HG03457 (cell line): Measurements from ENCODE around the gene EIF4E2.
A peak's percentile ranks its signal among the peaks of the same experiment; 100 is the strongest.

ENCODE experiments used
- ATAC-seq: cut with Tn5 transposase; IDR thresholded peaks from one replicate; pipeline ENCODE4 v1.9.1; 2021; ENCODE audit warnings: moderate number of reproducible peaks; ENCODE audit not compliant: unreplicated experiment

Gene EIF4E2

DNA sequence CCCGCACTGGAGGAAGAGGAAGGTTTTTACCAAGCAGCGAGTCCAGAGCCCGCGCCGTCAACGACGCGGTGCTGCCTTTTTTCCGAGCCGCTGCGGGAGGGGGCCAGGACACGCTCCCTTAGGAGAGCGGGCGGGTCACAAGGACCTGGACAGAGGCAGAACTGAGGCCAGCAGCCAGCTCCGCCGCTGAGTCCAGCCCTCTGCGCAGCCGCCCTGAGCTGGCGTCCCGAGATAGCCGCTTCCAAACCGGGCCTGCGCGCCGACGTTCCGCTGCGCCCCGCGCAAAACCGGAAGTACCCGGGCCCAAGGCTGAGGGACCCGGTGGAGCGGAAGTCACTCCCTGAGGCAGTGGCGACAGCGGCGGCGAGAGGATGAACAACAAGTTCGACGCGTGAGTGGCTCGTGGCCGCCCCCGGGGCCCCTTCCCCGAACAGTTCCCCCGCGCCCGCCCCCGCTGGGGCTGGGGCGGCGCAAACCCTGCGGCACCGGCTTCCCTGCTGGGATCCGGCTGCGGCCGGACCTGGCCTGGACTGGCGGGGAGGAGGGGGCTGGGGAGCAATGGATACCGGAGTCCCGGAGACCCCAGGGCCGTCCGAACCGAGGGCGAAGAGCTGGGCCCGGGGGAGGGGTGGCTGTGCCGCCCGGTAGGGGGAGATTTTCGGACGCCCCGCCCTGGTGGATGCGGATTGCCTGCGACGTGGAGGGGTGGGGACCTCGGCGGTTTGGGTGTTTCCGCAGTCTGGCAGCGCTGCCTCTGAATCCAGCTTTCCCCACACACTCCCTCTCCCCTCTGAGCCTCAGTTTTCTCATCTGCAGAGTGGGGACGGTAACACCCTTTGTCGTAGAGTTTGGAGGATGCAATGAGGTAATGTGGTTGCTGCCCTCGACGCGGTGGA lies at the start of gene EIF4E2, which contains the start of gene TIGD1:
Gene EIF4E2 (plus strand): TSS at position 336 of the 896 bp plus-strand sequence. CDS start 36 bp downstream, at position 372.
Gene TIGD1 (minus strand): TSS at position 204 of the 896 bp plus-strand sequence. CDS start 675 bp downstream, outside the sequence.
- peak; percentile 75 for ATAC-seq

DNA sequence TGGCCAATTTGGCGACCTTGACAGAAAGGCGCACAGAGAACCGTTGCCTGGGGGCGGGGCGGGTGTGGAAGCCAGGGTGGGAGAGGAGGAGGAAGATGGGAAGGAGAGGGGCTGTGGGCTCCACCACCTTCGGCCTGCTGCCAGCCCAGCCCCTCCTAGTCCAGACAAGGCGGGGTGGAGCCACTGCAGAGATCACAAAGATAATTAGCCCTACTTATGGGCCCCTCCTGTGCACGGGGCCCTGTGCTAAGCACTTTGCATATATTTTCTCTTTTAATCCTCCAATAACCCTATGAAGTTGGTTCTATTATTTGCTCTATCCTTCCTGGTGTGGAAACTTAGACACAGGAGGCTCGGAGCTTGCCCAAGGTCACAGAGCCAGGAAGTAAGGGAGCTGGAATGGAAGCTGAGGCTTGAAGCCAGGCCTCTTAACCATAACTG lies 49.1 kb upstream of the EIF4E2 start:
- ATAC-seq, result no peak

DNA sequence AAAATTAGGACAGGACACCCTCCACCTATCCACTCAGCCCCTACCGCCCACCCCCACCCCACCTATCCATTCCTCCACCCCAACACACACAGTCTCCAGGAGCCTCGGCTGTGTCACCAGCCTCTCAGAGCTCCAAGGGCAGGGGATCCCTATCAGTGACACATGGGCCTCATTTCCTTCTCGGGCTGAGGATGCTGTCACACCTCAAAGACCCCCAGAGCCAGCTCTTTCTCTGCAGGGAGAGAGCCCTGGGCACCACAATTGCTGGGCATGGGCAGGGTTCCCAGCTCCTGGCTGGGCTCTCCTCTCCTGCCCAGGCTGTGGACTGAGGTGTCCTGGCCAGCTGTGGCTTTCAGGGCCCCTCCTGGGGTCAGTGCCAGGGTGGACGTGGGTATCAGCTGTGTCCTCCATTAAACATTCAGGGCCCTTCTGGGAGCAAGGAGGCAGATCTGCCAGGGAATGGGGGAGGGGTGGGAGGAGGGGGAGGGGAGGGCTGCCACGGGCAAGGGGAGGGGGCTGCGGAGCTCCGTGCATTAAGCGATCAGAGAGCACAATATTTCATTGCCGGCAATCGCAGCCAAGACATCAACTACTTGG lies 48.6 kb upstream of the EIF4E2 start:
- no peak for ATAC-seq

DNA sequence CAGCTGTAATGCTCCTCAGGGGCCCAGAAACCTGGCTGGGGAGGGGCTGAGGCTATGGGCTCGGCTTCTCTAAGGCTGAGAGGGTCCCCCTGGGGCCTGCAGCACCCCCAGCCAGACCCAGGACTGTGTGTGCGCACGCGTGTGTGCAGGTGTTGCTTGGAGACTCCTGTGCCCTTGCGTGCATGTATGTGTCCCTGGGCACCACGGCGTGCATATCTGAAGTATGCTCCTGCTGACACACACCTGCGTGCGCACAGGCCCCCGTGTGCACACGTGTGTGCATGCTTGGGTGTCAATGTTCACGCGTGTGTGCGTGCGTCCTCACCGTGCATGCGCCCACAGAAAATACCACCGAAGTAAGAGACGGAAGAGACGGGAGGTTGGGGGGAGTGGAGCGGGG lies 48.0 kb upstream of the EIF4E2 start:
- no peak for ATAC-seq

GRCh38 chr2:232502911-232503808 lies 47.3 kb upstream of the EIF4E2 start:
- no peak for ATAC-seq

- no peak for ATAC-seq
These were observed 46.6 kb upstream of the EIF4E2 start for GRCh38 chr2:232503809-232504323.

DNA sequence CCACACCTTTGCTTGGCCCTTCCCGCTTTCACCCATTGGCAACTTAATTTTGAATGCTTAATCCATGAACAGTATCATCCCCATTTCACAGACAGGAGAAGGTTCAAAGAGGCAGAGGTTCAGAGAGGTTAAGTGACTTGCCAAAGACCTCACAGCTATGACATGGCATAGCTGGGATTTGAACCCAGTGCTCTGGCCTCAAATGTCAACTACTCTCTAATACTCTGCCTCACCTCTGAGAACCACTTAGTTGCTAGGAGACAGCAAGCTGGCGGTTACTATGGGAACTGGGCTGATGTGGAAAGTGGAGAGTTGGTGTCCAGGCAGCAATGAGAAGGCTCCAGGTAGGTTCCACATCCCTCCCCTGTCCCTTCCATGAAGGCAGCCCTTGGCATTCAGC lies 46.1 kb upstream of the EIF4E2 start:
- no peak for ATAC-seq

DNA sequence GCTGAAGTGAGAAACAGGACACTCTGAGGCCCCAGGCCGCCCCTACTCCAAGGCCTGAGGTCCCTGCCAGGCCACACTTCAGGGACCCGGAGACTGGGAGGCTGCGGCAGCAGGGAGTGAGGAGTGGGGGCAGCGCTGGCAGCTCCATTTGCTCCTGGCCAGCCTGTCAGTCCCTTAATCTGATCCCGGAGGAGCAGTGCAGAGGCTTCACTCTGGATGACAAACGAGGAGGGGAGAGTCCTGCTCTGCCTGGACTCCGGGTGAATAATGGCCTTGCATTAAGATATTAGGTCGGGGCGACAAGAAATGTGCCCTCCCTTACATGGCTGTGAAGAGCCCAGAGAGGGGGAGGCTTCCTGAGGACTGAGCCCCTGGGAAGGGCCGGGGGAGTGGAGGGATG lies 44.6 kb upstream of the EIF4E2 start:
- no peak for ATAC-seq

DNA sequence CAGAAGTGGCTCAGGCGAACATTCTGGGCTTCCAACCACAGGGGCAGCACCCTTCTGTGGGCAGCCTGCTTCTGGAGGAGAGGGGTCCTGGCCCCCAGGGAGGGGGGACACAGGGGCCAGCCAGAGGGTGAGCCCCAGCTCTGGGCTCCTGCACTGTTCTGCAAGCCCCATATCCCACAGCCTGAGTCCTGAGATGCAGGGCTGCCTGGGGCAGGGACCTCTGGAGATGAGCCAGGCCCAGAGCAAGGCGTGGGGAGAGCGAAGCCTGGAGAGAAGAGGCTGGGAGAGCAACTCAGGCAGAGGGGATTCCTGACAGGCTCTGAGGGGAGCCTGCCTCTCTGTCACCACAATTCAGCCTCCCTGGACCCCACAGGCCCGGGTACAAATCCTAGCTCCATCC lies 43.8 kb upstream of the EIF4E2 start:
- ATAC-seq, result no peak

DNA sequence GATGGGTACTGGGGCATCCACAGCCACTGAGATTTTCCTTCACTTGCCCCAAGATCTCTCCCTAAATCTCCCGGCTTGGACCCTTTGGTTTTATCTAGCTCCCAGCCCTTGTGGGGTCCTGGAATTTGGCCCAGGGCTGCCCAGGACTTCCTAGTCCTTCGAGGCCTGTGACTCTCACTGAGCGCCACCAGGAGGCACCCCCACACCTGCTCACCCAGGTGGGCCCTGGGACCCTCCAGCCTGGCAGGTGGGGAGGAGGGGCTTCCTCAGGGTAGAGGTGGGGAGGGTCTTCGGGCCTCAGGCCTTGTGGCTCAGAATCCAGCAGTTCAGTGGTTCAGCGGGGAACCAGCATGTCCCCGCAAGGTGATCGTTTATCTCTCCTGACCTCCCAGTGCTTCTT lies 42.2 kb upstream of the EIF4E2 start:
- ATAC-seq, result no peak

GRCh38 chr2:232511336-232511890 lies 39.1 kb upstream of the EIF4E2 start:
- no peak for ATAC-seq

DNA sequence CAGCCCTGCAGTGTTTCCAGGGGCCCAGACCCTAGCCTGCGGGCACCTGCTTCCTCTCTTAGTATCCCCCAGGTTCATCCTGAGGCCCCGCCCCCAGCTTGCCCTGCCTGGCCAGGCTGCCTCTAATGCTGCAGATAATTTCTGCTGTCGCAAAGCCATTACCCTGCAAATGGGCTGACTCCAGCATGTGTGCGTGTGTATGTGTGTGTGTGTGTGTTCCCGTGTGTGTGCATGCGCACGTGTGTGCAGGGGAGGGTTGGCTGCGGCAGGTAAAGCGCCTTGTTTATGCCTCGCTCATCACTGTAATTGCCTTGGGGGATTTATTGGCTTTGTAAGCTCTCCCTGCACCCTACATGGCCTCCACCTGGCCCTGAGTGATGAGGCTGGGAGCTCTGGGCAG lies 37.9 kb upstream of the EIF4E2 start:
- ATAC-seq, result no peak

GRCh38 chr2:232513353-232513752 lies 37.1 kb upstream of the EIF4E2 start:
- ATAC-seq, result no peak

- ATAC-seq, result no peak
These were observed 34.9 kb upstream of the EIF4E2 start for GRCh38 chr2:232515639-232516038.

GRCh38 chr2:232516551-232516950 lies 33.9 kb upstream of the EIF4E2 start:
- ATAC-seq, result no peak

DNA sequence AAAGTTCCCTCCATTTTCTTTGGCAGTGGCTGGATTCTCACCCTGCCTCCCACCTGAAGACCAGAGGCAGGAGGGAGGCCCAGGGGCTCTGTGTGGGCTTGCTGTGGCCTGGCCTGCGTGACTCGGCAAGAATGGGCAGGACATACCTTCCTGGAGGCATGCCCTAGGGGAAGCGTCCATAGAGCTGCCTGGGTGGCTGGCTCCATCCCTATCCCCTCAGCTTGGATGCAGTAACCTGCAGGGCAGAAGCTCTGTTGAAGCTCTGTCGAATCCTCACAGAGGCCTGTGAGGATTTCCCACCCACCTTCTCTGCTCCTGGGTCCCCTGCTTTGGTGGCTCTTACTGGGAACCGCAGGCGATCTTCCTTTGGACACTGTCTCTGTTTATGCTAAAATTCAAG lies 31.6 kb upstream of the EIF4E2 start:
- no peak for ATAC-seq

GRCh38 chr2:232519581-232520438 lies 30.7 kb upstream of the EIF4E2 start, which contains the start of gene PRSS56:
PRSS56 (plus strand) TSS chr2:232520388; CDS start chr2:232520599, 211 bp downstream.
- no peak for ATAC-seq

DNA sequence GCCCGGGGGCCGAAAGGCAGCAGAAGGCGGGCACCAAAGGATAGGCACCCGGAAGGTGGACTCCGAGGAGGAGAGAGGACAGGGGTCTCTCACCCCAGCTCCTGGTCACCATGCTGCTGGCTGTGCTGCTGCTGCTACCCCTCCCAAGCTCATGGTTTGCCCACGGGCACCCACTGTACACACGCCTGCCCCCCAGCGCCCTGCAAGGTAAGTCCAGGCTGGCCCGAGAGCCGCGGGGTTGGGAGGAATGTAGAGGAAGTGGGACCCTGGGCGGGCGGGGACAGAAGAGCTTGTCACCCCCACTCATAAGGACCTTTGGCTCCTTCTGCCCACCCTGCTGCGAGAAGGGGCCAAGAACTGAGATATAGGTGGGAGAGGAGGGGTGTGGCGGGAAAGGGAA lies 30.0 kb upstream of the EIF4E2 start:
- no peak for ATAC-seq

DNA sequence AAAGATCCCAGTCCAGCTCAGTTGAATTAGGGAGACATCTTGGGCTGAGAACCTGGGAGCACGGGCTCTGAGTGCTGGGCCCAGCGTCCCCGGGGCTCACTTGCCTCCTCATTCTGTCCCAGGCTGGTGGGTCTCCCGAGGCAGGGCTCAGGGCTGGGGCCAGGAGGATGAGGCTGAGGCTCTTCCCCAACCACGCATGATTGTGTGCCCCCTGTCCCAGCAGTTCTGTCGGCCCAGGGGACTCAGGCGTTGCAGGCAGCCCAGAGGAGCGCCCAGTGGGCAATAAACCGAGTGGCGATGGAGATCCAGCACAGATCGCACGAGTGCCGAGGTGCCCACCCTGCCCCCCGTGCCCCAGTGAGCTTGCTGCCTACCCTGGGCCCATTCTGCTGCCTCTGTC lies 29.4 kb upstream of the EIF4E2 start:
- ATAC-seq, result no peak
